HG03565 (cell line): ENCODE data around the gene ANKRD24.
"Not testable (repeated sequence)": the region's sequence is repeated elsewhere in the genome, so short reads cannot be mapped to it uniquely, and the experiment has no call there.

Experiments
- ATAC-seq: cut with Tn5 transposase; IDR thresholded peaks from one replicate; pipeline ENCODE4 v1.9.1; 2021; ENCODE audit warnings: mild to moderate bottlenecking, moderate library complexity; ENCODE audit not compliant: unreplicated experiment

The ANKRD24 gene

GRCh38 chr19:4267901-4268815 is 85.7 kb downstream of the ANKRD24 start:
- no peak for ATAC-seq

GRCh38 chr19:4268816-4269430 is 86.4 kb downstream of the ANKRD24 start:
- ATAC-seq = no peak

GRCh38 chr19:4272894-4273293 is 90.4 kb downstream of the ANKRD24 start:
- ATAC-seq = no peak

DNA sequence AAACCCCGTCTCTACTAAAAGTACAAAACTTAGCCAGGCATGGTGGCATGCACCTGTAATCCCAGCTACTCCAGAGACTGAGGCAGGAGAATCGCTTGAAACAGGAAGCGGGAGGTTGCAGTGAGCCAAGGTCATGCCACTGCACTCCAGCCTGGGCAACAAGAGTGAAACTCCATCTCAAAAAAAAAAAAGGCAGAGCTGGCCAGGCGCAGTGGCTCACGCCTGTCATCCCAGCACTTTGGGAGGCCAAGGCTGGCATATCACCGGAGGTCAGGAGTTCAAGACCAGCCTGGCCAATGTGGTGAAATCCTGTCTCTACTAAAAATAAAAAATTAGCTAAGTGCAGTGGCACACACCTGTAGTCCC is 91.8 kb downstream of the ANKRD24 start:
- not testable (repeated sequence) for ATAC-seq
